Measurements from ENCODE around the gene PWWP2B. TPM values are rescaled to one million over a fixed set of nuclear protein-coding genes. Genes with fewer than 3 reads are reported as not detected.

Gene PWWP2B
- total RNA-seq, 4 donors from 2014 or later = 14.5 to 35.4 (median 27.3) TPM

DNA sequence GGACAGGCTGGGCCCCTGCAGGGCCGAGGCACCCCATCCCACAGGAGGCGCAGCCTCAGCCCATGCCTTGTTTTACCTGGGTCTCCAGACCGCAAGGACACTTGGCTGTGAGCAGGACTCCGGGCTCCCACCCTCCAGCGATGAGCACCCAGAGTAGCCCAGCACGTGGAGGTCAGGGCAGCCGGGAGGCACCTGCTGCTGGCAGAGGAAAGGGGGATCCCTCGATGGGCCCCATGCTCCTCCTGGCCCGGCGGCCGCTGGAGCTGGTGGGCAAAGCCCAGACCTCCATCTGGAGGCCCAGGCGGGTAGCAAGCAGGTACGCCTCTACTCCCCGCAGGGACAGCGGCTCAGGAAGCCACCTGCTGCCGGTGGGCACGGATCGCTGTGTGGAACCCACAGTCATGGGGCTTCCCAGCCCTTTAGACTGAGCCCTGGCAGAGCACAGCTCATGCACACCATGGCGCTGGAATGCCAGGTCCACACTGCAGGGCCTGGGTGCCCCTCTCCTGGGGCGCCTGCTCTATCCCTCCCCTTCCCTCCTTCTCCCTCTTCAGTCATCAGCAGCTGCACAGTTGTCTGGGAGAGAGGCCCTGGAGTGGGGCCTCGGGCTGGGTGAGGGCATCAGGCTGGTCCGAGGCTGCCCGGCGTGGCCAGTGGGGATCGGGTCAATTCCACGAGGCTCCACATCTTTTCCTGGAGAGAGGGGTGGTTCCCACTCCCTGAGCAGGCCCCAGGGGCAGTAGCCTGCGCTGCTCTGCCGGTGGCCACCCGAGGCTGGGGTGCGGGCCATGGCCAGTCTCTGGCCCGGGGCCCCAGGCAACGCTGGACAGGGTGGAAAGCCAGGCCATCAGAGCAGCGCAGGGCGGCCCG lies 65.7 kb downstream of the PWWP2B start:
- Histone ChIP-seq H3K9me3 (no peaks in the 10 kb centered on the region), H3K27ac (no peak overlapping the region), H3K27me3 (no peaks in the 10 kb centered on the region), H3K4me1 (peaks cover 14 to 37% of the 10 kb centered on the region in 2 donors), H3K4me3 (replicated peaks in 1 of 3) (no peak overlapping the region), H3K36me3 (no peaks in the 10 kb centered on the region)
- 96 to 99% methylated on average over 15 to 19 of the region's 35 CpGs for WGBS, 2 donors
- intact Hi-C loops (cut with DNase I) = loop anchor here (5.0 kb wide), 1 partner anchor 75 kb away; the partner anchor contains the start of gene INPP5A
- no peak for TF ChIP-seq POLR2A (IDR thresholded peaks at IDR 0.05)
- TF ChIP-seq, protein P1, sequence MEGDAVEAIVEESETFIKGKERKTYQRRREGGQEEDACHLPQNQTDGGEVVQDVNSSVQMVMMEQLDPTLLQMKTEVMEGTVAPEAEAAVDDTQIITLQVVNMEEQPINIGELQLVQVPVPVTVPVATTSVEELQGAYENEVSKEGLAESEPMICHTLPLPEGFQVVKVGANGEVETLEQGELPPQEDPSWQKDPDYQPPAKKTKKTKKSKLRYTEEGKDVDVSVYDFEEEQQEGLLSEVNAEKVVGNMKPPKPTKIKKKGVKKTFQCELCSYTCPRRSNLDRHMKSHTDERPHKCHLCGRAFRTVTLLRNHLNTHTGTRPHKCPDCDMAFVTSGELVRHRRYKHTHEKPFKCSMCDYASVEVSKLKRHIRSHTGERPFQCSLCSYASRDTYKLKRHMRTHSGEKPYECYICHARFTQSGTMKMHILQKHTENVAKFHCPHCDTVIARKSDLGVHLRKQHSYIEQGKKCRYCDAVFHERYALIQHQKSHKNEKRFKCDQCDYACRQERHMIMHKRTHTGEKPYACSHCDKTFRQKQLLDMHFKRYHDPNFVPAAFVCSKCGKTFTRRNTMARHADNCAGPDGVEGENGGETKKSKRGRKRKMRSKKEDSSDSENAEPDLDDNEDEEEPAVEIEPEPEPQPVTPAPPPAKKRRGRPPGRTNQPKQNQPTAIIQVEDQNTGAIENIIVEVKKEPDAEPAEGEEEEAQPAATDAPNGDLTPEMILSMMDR (IDR thresholded peaks at IDR 0.05) = no peak
- no peak for DNase-seq

DNA sequence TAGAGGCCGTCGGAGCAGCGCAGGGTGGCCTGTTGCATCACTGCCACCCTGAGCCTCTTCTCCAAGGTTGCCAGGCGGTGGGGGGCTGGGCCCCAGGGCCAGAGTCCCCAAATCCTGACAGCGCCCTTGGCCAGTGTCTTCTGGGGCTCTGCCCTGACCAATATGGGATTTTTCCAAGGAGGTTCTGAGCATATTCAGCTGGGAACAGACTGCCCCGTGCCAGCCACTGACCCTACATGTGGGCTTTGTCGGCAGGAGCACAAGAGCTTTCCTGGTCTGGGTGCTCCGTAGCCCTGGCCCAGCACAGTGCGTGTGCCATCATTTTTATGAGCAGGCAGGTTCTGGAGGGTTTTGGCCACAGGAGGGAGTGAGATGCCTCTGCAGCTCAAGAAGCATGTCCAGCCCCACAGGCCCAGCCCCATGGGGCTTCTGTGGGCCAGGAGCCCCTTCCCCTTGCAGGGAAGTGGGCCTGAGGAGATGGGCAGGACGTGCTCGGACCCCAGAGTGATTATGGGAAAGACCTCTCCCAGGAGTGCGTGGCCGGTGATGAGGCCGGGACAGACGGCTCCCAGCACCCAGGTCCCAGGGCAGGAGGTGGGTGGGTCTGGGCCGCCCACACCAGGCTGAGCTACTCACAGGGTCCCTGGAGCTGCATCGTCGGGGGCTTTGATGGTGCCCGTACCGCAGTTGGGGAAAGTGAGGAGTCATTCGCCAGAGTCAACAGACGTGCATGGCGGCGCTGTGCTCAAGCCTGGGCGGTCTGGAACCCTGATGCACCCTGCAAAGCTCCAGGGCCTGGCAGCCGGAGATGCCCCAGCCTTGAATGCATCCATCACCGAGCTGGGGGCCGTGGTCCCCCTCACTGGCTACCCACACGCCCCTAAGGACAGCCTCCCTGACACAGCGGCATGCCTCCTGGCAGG lies 66.6 kb downstream of the PWWP2B start:
- 86 to 89% methylated on average over 22 to 25 of the region's 30 CpGs for WGBS, 2 donors
- Histone ChIP-seq H3K27me3 (no peaks in the 10 kb centered on the region), H3K4me3 (replicated peaks in 1 of 3) (no peak overlapping the region), H3K36me3 (no peaks in the 10 kb centered on the region), H3K9me3 (no peaks in the 10 kb centered on the region), H3K27ac (peak overlapping the region; percentile 85 to 91 (median 89)), H3K4me1 (peaks cover 14 to 38% of the 10 kb centered on the region in 2 donors)
- intact Hi-C loops (cut with DNase I) = loop anchor here (5.0 kb wide), 1 partner anchor 74 kb away; the partner anchor contains the start of gene INPP5A
- no peak for TF ChIP-seq POLR2A (IDR thresholded peaks at IDR 0.05)
- TF ChIP-seq, protein P1 (IDR thresholded peaks at IDR 0.05) = peak in 2 of 6 experiments; percentile 4 to 22
- no peak for DNase-seq

DNA sequence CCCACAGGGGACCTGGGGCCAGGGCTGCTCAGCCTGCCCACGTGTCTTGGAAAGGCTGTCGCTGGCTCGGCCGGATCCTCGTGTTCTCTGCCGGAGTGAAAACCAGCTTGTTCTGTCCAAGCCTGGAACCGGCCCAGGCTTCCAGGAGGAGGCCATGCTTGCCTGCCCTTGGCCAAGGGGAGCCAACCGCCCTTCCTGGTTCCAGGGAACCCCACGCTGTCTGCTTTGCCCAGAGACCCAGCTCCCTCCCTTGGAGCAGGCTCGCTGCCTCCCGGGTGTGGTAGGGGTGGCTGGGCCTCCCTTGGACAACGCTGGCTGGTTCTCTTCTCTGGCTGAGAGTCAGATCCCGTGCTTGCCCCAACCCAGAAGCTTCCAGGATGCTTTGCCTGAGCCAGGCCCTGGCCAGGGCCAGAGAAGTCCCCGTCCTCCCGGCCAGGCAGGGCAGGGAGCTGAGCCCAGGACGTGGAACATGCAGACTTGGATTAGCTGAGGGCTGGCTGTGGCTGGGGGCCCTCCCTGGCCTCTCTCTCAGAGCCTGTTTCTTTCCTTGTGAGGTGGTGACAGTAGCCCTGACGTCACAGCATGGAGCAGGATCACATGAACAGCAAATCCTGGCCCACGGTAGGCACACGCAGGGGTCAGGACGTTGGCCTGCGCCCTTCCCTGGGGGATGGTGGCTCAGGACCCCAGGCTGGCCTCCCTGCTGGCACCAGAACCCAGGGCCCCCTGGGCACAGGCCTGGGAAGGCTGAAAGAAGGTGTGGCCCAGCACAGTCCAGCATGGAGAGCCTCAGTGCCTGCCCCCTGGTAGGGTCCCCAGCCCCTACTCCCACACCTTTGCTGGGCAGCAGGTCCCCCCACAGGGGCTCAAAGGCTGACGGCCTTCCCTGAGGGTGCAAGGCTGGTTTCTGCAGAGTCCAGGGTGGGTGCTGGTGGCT lies 67.5 kb downstream of the PWWP2B start:
- peaks cover 19 to 44% of the 10 kb centered on the region in 2 donors for H3K4me1 ChIP-seq
- DNase-seq = peak; percentile 98
- no peaks in the 10 kb centered on the region for H3K36me3 ChIP-seq
- H3K9me3 ChIP-seq = no peaks in the 10 kb centered on the region
- TF ChIP-seq POLR2A (IDR thresholded peaks at IDR 0.05) = no peak
- TF ChIP-seq, protein P1 (IDR thresholded peaks at IDR 0.05) = no peak
- H3K4me3 ChIP-seq (replicated peaks in 1 of 3) = no peak overlapping the region
- H3K27me3 ChIP-seq = no peaks in the 10 kb centered on the region
- H3K27ac ChIP-seq = peak overlapping the region; percentile 85 to 91 (median 89)
- intact Hi-C loops (cut with DNase I) = loop anchor here (5.0 kb wide), 1 partner anchor 73 kb away; the partner anchor contains the start of gene INPP5A
- WGBS, 2 donors = 30 to 43% methylated on average over 5 to 11 of the region's 22 CpGs

DNA sequence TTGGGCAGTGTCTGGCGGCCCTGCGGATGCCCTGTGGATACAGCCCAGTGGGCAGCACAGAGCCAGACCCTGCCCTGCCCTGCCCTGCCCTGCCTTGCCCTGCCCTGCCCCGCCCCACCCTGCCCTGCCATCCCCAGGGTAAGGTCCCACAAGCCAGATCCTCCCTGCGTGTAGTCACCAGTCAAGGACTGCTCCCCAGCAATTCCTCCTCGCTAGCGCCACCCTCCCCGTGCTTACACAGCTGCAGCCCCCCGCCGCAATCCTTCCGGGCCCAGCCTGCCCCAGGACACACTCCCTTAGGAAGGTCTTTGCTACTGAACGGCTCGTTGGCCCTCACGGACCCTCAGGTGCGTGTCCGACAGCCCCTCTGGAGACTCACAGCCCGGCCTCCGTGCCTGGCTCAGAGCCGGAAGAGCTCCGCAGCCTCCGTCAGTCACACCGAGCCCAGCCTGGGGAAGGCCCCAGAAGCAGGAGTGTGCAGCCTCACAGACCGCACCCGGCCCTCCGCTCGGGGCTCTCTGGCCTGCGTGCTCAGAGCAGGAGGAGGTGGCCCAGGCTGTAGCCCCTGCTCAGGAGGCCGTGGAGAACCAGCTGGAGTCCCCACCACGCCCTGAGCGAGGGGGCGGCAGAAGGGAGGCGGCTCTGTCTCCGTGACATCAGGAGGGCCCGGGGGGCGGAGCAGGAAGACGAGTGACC lies 68.3 kb downstream of the PWWP2B start:
- Histone ChIP-seq H3K4me3 (replicated peaks in 1 of 3) (no peak overlapping the region), H3K4me1 (peaks cover 26 to 51% of the 10 kb centered on the region in 2 donors), H3K36me3 (no peaks in the 10 kb centered on the region), H3K9me3 (no peaks in the 10 kb centered on the region), H3K27ac (peak overlapping the region; percentile 85 to 91 (median 89)), H3K27me3 (no peaks in the 10 kb centered on the region)
- intact Hi-C loops (cut with DNase I) = no loop called here
- 95 to 96% methylated on average over 23 to 32 of the region's 35 CpGs for WGBS, 2 donors
- TF ChIP-seq, protein P1 (IDR thresholded peaks at IDR 0.05) = no peak
- TF ChIP-seq POLR2A (IDR thresholded peaks at IDR 0.05) = no peak
- DNase-seq = no peak
